HG02642 (cell line): ENCODE measurements around the gene ZNF157.

Experiments
- ATAC-seq: cut with Tn5 transposase; IDR thresholded peaks from one replicate; pipeline ENCODE4 v1.9.1; 2021; ENCODE audit warnings: mild to moderate bottlenecking; ENCODE audit not compliant: unreplicated experiment, poor library complexity

ZNF157 gene

DNA sequence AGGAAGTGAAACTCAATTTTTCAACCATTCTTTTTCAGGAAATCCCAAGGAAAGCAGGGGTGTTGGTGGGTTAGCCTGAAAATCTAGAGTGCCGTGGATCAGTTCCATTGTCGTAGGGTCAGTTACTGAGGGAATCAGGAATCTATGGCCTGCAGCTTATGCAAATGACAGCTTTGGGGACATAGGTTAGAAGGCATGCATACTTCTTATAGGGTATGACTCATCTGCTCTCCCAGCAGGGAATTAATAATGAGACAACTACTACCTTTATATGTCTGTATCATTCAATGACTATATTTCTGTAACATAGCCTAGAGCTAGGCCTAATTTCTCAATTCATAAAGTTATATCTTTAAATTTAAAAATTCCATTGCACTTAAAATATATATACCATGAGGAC lies 76.1 kb downstream of the ZNF157 start:
- no peak for ATAC-seq

DNA sequence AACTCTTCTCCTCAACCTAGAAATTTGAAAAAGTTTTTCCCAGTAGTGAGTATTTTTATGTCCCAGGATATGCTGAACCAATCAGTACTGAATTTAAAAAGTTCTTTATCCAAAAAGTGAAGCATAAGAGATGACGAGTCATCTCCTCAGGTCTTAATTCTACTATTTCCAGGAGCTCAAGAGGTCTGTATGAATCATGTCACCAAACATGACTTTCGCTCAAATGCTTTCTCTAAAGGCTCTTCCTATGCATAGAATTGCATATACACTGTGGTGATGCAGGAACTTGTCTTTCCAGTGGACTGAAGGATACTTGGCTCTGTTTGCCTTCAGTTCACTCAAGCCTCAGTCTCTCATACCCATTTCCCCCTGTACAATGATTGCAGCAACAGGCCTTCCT lies 76.6 kb downstream of the ZNF157 start:
- ATAC-seq, result no peak

DNA sequence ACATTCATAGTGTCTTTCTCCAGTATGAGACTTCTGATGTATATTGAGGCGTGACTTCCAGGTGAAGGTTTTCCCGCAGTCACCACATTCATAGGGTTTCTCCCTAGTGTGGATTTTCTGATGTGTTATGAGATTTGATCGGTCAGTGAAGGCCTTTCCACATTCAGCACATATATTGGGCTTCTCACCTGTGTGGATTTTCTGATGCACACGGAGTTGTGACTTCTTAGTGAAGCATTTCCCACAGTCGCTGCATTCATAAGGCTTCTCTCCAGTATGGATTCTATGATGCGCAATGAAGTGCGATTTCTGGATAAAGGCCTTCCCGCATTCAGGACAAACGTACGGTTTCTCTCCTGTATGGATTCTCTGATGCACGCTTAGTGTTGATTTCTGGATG lies 77.2 kb downstream of the ZNF157 start:
- no peak for ATAC-seq

DNA sequence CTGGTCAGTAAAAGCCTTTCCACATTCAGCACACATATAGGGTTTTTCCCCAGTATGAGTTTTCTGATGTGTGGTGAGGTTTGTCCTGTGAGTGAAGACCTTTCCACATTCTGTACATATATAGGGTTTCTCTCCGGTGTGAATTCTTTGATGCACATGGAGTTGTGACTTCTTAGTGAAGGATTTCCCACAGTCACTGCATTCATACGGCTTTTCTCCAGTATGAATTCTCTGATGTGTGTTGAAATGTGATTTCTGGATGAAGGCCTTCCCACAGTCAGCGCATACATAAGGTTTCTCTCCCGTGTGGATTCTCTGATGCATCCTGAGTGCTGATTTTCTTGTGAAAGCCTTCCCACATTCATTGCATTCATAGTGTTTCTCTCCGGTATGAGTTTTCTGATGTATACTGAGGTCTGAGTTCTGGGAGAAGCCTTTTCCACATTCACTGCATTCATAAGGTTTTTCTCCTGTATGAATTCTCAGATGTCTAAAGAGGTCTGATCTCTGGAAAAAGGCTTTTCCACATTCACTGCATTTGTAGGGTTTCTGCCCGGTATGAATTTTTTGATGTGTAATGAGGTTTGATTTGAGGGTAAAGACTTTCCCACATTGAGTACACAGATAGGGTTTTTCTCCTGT lies 77.9 kb downstream of the ZNF157 start:
- no peak for ATAC-seq

DNA sequence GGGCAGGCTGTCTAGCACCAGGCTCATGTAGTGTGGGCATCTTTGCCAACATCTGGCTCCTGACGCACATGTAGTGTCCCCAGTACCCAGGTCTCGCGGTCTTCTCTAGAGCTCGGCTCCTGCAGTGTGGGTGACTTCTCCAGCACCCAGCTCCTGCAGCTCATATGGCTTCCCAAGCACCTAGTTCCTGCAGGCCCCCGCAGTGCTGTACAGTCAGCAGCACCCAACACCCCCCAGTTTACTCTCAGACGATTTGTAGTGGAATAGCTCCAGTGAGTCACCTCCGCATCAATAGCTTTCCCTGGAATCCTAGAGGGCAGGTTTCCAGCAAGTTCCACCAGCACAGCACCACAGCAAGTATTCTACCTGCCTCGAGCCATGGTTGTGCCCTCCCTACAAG lies 81.7 kb downstream of the ZNF157 start:
- no peak for ATAC-seq

DNA sequence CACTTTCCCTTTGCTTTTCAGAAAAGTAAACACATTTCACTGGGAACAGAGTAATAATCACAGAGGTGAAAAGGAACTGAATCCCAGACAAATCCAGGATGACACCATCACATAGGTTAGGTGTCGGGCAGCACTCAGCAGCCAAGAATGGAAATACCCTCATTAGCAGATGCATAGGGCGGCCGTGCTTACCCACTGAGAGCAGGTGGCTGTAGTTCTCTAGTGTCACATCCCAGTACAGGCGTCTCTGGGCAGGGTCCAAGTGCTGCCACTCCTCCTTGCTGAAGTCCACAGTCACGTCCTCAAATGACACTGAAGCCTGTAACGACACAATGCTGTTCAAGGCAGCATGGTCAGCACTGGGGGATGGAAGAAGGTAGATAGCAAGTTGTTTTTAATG lies 85.7 kb downstream of the ZNF157 start:
- ATAC-seq, result no peak

DNA sequence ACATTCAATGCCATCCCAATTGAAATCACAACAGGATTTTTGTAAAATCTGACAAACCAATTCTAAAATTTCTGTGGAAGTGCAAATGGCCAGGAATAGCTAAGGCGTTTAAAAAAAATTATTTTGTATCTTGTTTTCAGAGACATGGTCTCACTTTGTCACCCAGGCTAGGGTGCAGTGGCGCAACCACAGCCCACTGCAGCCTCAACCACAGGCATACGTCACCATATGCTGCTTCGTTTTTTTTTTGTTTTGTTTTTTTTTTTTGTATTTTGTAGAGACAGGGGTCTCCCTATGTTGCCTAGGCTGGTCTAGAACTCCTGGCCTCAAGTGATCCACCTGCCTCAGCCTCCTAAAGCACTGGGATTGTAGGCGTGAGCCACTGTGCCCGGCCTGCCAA lies 88.2 kb downstream of the ZNF157 start:
- ATAC-seq, result no peak

DNA sequence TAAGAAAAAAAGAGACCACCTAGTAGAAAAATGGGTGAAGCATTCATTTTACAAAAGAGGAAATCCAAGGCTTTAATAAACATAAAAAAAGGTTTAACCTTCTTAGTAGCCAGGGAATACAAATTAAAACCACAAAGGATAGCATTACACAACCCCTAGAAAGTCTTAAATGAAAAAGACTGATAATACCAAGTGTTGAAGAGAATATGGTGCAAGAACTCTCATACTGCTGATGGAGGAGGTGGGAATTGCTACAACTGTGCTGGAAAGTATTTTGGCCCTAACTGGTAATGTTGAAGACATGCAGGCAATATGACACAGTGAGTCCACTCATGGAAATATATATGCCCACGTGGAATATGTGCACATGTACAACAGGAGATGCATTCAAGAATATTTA lies 90.2 kb downstream of the ZNF157 start:
- no peak for ATAC-seq
